ENCODE results near the gene DNMT3A. TPM values are rescaled to one million over a fixed set of nuclear protein-coding genes. Genes with fewer than 3 reads are reported as not detected.

Gene DNMT3A
- total RNA-seq, 1 donor from 2014 or later: 219 TPM

DNA sequence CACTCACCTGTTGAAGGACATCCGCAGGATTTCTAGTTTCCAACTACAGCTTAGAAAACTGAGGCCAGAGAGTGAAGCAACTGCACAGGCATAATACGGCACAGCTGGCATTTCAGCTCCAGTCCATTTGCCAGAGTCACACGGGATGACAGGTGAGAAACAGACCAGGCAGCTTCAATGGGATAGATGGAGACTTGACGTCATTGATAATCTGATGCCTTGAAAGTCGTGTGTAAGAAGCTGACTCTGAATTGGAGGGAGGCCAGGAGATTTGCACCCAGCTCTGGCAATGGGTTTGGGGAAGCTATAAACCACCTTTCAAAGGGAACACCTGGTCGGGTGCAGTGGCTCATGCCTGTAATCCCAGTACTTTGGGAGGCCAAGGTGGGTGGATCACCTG is 12.4 kb upstream of the DNMT3A start:
- no peak for DNase-seq (ENCODE audit: low spot score in 2 of 2, unreplicated experiment in 2 of 2)
- Mint-ChIP-seq H3K36me3 (peaks cover 12% of the 10 kb centered on the region), H3K27ac (no peak overlapping the region), H3K4me3 (no peak overlapping the region), H3K4me1 (no peaks in the 10 kb centered on the region), H3K9me3 (peaks cover 4% of the 10 kb centered on the region), H3K27me3 (ENCODE audit: low read depth) (no peaks in the 10 kb centered on the region)
- no peak for TF ChIP-seq CTCF (IDR thresholded peaks at IDR 0.05; ENCODE audit: unreplicated experiment)

- DNase-seq (ENCODE audit: low spot score in 2 of 2, unreplicated experiment in 2 of 2): no peak
- Mint-ChIP-seq H3K4me3 (no peak overlapping the region), H3K9me3 (no peaks in the 10 kb centered on the region), H3K36me3 (peaks cover 20% of the 10 kb centered on the region), H3K27me3 (ENCODE audit: low read depth) (no peaks in the 10 kb centered on the region), H3K4me1 (peaks cover 4% of the 10 kb centered on the region), H3K27ac (no peak overlapping the region)
- TF ChIP-seq CTCF (IDR thresholded peaks at IDR 0.05; ENCODE audit: unreplicated experiment): no peak
Measured at GRCh38 chr2:25349397-25349796, 7.7 kb upstream of the DNMT3A start.

DNA sequence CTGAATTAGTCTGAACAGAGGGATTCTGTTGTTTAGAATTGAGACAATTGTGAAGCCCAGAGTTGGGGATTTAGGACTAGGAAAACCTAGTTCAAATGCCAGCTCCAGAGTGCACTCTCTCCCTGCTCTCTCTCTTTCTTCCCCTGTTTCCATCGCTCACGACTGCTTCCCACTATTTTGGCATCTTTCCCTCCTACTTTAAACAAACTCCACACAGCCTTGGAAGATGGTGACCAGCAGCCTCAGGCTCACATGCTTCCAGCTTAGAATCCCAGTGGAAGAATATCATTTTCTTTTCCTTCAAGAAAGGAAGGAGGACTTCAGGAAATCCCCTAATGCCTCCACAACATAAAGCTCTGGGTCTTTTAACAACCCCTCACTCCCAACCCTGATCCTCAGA is 6.1 kb upstream of the DNMT3A start:
- H3K36me3 Mint-ChIP-seq: peaks cover 16% of the 10 kb centered on the region
- TF ChIP-seq CTCF (IDR thresholded peaks at IDR 0.05; ENCODE audit: unreplicated experiment): no peak
- H3K27me3 Mint-ChIP-seq (ENCODE audit: low read depth): no peaks in the 10 kb centered on the region
- no peaks in the 10 kb centered on the region for H3K9me3 Mint-ChIP-seq
- peaks cover 4% of the 10 kb centered on the region for H3K4me1 Mint-ChIP-seq
- H3K27ac Mint-ChIP-seq: peak overlapping the region; percentile 17
- H3K4me3 Mint-ChIP-seq: no peak overlapping the region
- no peak for DNase-seq (ENCODE audit: low spot score in 2 of 2, unreplicated experiment in 2 of 2)

GRCh38 chr2:25347205-25347815 is 5.6 kb upstream of the DNMT3A start:
- no peak overlapping the region for H3K4me3 Mint-ChIP-seq
- no peaks in the 10 kb centered on the region for H3K27me3 Mint-ChIP-seq (ENCODE audit: low read depth)
- peaks cover 16% of the 10 kb centered on the region for H3K36me3 Mint-ChIP-seq
- peaks cover 4% of the 10 kb centered on the region for H3K4me1 Mint-ChIP-seq
- no peak for DNase-seq (ENCODE audit: low spot score in 2 of 2, unreplicated experiment in 2 of 2)
- no peaks in the 10 kb centered on the region for H3K9me3 Mint-ChIP-seq
- no peak for TF ChIP-seq CTCF (IDR thresholded peaks at IDR 0.05; ENCODE audit: unreplicated experiment)
- H3K27ac Mint-ChIP-seq: no peak overlapping the region

- Mint-ChIP-seq H3K27ac (no peak overlapping the region), H3K27me3 (ENCODE audit: low read depth) (no peaks in the 10 kb centered on the region), H3K36me3 (peaks cover 12% of the 10 kb centered on the region), H3K9me3 (no peaks in the 10 kb centered on the region), H3K4me1 (peaks cover 17% of the 10 kb centered on the region), H3K4me3 (peak overlapping the region; percentile 72)
- no peak for DNase-seq (ENCODE audit: low spot score in 2 of 2, unreplicated experiment in 2 of 2)
- no peak for TF ChIP-seq CTCF (IDR thresholded peaks at IDR 0.05; ENCODE audit: unreplicated experiment)
Measured at GRCh38 chr2:25343187-25343825, 1.6 kb upstream of the DNMT3A start.
